ENCODE data around the gene ARSJ. TPM values are rescaled to one million over a fixed set of nuclear protein-coding genes. Genes with fewer than 3 reads are reported as not detected.

The ARSJ gene
- total RNA-seq, 1 experiment from 2014 or later: 16.4 TPM

DNA sequence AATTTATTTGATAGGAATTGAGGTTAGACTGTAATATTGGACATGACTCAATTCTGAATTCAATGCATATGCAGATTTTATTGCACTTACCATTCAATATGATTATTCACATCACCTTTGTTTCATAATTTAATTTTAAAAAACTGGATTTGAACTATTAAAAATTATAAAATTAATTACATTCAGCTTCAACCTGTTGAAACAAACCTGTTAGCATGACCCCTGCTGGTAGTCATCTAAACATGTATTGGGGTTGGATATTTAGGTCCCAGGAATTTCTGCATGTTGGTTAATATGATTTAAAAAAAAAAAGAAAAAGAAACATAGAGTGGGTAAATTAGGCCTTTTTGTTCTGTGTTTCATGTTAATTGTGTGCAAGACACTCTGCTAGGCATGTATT, 85.9 kb downstream of the ARSJ start:
- Histone ChIP-seq H3K4me1 (ENCODE audit: insufficient read depth, low read length) (no peaks in the 10 kb centered on the region), H3K9ac (ENCODE audit: low read length) (no peak overlapping the region), H3K9me3 (ENCODE audit: low read length) (no peaks in the 10 kb centered on the region), H4K20me1 (ENCODE audit: low read length) (no peaks in the 10 kb centered on the region), H3K4me2 (ENCODE audit: low read length) (no peak overlapping the region), H3K27ac (ENCODE audit: low read length) (no peak overlapping the region), H3K9me2 (replicated peaks; ENCODE audit: low read length) (no peaks in the 10 kb centered on the region), H3K4me3 (ENCODE audit: low read length) (no peak overlapping the region), H3F3A (ENCODE audit: low read length, unreplicated experiment) (no peaks in the 10 kb centered on the region), H3K79me2 (ENCODE audit: low read length) (no peaks in the 10 kb centered on the region), H3K27me3 (ENCODE audit: low read length) (no peaks in the 10 kb centered on the region), H2AFZ (ENCODE audit: low read length) (no peak overlapping the region), H3K36me3 (ENCODE audit: low read depth, low read length) (no peaks in the 10 kb centered on the region)
- BruUV-seq (replicated peaks): no TSS peak
- TF ChIP-seq, protein P1, sequence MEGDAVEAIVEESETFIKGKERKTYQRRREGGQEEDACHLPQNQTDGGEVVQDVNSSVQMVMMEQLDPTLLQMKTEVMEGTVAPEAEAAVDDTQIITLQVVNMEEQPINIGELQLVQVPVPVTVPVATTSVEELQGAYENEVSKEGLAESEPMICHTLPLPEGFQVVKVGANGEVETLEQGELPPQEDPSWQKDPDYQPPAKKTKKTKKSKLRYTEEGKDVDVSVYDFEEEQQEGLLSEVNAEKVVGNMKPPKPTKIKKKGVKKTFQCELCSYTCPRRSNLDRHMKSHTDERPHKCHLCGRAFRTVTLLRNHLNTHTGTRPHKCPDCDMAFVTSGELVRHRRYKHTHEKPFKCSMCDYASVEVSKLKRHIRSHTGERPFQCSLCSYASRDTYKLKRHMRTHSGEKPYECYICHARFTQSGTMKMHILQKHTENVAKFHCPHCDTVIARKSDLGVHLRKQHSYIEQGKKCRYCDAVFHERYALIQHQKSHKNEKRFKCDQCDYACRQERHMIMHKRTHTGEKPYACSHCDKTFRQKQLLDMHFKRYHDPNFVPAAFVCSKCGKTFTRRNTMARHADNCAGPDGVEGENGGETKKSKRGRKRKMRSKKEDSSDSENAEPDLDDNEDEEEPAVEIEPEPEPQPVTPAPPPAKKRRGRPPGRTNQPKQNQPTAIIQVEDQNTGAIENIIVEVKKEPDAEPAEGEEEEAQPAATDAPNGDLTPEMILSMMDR (conservative IDR thresholded peaks at IDR 0.05; ENCODE audit: low read depth, low read length): peak; percentile 54
- no peak for TF ChIP-seq EZH2 (IDR thresholded peaks at IDR 0.05; ENCODE audit: low read length, unreplicated experiment)
- ChIA-PET POLR2A (ENCODE audit: unreplicated experiment) (no interaction called here), CTCF (no interaction called here)
- ATAC-seq (no peak), DNase-seq (peak; percentile 29)
- intact Hi-C loops (cut with micrococcal nuclease): loop anchor here (1.0 to 5.0 kb wide), 2 partner anchors 111 to 346 kb away; no protein-coding TSS in a partner anchor

DNA sequence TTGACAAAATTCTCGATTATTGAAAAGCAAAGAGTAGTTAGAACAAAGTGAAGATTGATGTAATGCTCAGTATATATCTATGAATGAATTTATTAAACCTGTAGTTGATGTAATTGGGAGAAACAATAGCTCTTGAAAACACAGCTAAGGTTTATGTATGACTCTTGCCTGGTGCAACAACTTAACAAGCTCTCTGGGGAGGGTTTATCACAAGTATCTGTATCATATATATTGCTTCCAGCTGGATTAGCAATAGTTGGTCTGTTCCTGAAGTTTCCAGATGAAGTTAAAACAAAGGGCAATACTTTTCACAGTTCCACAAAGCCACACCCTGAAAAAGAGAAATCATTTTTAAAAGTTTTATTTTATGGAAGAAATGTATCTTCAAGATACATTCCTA, 91.4 kb downstream of the ARSJ start:
- Histone ChIP-seq H3K27me3 (ENCODE audit: low read length) (no peaks in the 10 kb centered on the region), H3K4me1 (ENCODE audit: insufficient read depth, low read length) (0 out of 2 replicates have a peak, but pooled peaks cover under 1% of the 10 kb centered on the region), H3K9me3 (ENCODE audit: low read length) (no peaks in the 10 kb centered on the region), H3K27ac (ENCODE audit: low read length) (no peak overlapping the region), H4K20me1 (ENCODE audit: low read length) (no peaks in the 10 kb centered on the region), H3K79me2 (ENCODE audit: low read length) (no peaks in the 10 kb centered on the region), H3K4me2 (ENCODE audit: low read length) (no peak overlapping the region), H2AFZ (ENCODE audit: low read length) (no peak overlapping the region), H3K9me2 (replicated peaks; ENCODE audit: low read length) (no peaks in the 10 kb centered on the region), H3K9ac (ENCODE audit: low read length) (no peak overlapping the region), H3K36me3 (ENCODE audit: low read depth, low read length) (no peaks in the 10 kb centered on the region), H3K4me3 (ENCODE audit: low read length) (no peak overlapping the region), H3F3A (ENCODE audit: low read length, unreplicated experiment) (no peaks in the 10 kb centered on the region)
- TF ChIP-seq EZH2phosphoT487 (IDR thresholded peaks at IDR 0.05; ENCODE audit: borderline replicate concordance, low read length): no peak
- TF ChIP-seq EZH2 (IDR thresholded peaks at IDR 0.05; ENCODE audit: low read length, unreplicated experiment): no peak
- TF ChIP-seq, protein P1 (conservative IDR thresholded peaks at IDR 0.05; ENCODE audit: low read depth, low read length): no peak
- intact Hi-C loops (cut with micrococcal nuclease): no loop called here
- ATAC-seq (no peak), DNase-seq (no peak)
- ChIA-PET CTCF (no interaction called here), POLR2A (ENCODE audit: unreplicated experiment) (interaction anchor here (0.6 kb wide), 1 partner anchor 166 kb away, joined by 4 read pairs; no protein-coding TSS in a partner anchor)
- no TSS peak for BruUV-seq (replicated peaks)

DNA sequence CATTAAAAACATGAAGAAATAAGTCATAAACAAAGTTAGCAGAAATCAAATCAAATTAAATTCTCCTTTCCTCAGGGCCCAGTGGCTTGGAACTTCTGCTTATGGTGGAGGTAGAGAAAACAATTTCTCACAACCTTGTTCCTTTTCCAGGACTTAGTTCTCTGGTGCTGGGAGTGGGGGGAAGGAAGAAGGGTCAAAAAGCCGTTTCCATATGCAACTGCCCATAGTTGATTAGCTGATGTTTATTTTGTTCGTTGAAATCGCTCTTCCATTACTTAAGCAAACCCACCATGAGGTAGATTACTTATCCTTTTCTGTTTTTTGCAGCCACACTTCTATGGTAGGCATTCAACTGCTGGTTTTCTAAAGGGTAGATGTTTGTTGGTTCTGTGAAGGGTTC, 94.2 kb downstream of the ARSJ start:
- intact Hi-C loops (cut with micrococcal nuclease): no loop called here
- H4K20me1 ChIP-seq (ENCODE audit: low read length): no peaks in the 10 kb centered on the region
- no peaks in the 10 kb centered on the region for H3K79me2 ChIP-seq (ENCODE audit: low read length)
- H3F3A ChIP-seq (ENCODE audit: low read length, unreplicated experiment): no peaks in the 10 kb centered on the region
- no peak overlapping the region for H2AFZ ChIP-seq (ENCODE audit: low read length)
- no peak overlapping the region for H3K4me3 ChIP-seq (ENCODE audit: low read length)
- peaks cover 6% of the 10 kb centered on the region; the same call in 1 of the 2 replicates for H3K4me1 ChIP-seq (ENCODE audit: insufficient read depth, low read length)
- H3K27ac ChIP-seq (ENCODE audit: low read length): no peak overlapping the region
- H3K9me2 ChIP-seq (replicated peaks; ENCODE audit: low read length): no peaks in the 10 kb centered on the region
- H3K4me2 ChIP-seq (ENCODE audit: low read length): no peak overlapping the region
- POLR2A ChIA-PET (ENCODE audit: unreplicated experiment): no interaction called here
- H3K9me3 ChIP-seq (ENCODE audit: low read length): no peaks in the 10 kb centered on the region
- no peak for ATAC-seq
- no peak for DNase-seq
- BruUV-seq (replicated peaks): no TSS peak
- H3K36me3 ChIP-seq (ENCODE audit: low read depth, low read length): no peaks in the 10 kb centered on the region
- no peaks in the 10 kb centered on the region for H3K27me3 ChIP-seq (ENCODE audit: low read length)
- TF ChIP-seq EZH2phosphoT487 (IDR thresholded peaks at IDR 0.05; ENCODE audit: borderline replicate concordance, low read length): no peak
- TF ChIP-seq, protein P1 (conservative IDR thresholded peaks at IDR 0.05; ENCODE audit: low read depth, low read length): no peak
- no peak for TF ChIP-seq EZH2 (IDR thresholded peaks at IDR 0.05; ENCODE audit: low read length, unreplicated experiment)
- CTCF ChIA-PET: no interaction called here
- no peak overlapping the region for H3K9ac ChIP-seq (ENCODE audit: low read length)
